Ovary (tissue), 9 donors: ENCODE results near the gene TAS2R1. TPM values are rescaled to one million over a fixed set of nuclear protein-coding genes. Genes with fewer than 3 reads are reported as not detected.

ENCODE experiments used
- DNase-seq, 5 donors: peaks; one replicate each; pipeline ENCODE4 v3.0.0-alpha.2; 2019 to 2020
- H3K27ac ChIP-seq, 2 donors: fragments of 200-600 bp; one replicate each; pipeline versions ENCODE4 v1.5.1 to v1.8.0; 2019 to 2022
- H3K27me3 ChIP-seq: fragments of 200-600 bp; one replicate; pipeline ENCODE4 v1.8.0; 2022
- H3K36me3 ChIP-seq: fragments of 200-600 bp; sonication (generic); one replicate; pipeline ENCODE4 v1.5.1; 2019
- H3K4me1 ChIP-seq: one replicate; pipeline ENCODE4 v1.8.1; 2013; ENCODE audit warnings: mild to moderate bottlenecking, moderate library complexity; ENCODE audit not compliant: insufficient read depth
- H3K4me3 ChIP-seq: fragments of 200-600 bp; sonication (generic); one replicate; pipeline ENCODE4 v1.5.1; 2017
- H3K9me3 ChIP-seq, 2 donors: fragments of 200-600 bp in 1 of 2; sonication (generic) in 1 of 2; one replicate each; pipeline versions ENCODE4 v1.5.1 to v1.8.1; 2013 to 2019; ENCODE audit warnings: mild to moderate bottlenecking in 1 of 2, moderate library complexity in 1 of 2
- CTCF ChIP-seq, 3 donors: fragments of 450-650 bp in 2 of 3; fragments of 200-600 bp in 1 of 3; IDR thresholded peaks; one replicate each; pipeline versions ENCODE4 v1.5.1 to v1.8.0; 2016 to 2022; ENCODE audit warnings: antibody characterized with exemption in 3 of 3, mild to moderate bottlenecking in 1 of 3
- EP300 ChIP-seq: sonication (generic); formaldehyde crosslinking; IDR thresholded peaks from one replicate; pipeline ENCODE4 v1.6.1; 2017; ENCODE audit warnings: antibody characterized with exemption
- POLR2A ChIP-seq: fragments of 450-650 bp; IDR thresholded peaks from one replicate; pipeline ENCODE4 v1.6.1; 2017; ENCODE audit warnings: antibody characterized with exemption, mild to moderate bottlenecking, moderate library complexity
- WGBS, 3 donors: extraction: QIAGEN DNeasy Blood & Tissue Kit in 1 of 3; methylation state at CpG; one replicate each; pipeline versions ENCODE4 v1.1.5 to v1.1.7; 2013 to 2017; 5-methylcytosine and 5-hydroxymethylcytosine counted together
- intact Hi-C, 4 donors: fragments of 100-400 bp; cut with DNase I; formaldehyde crosslinking; loops; one replicate each; pipeline versions ENCODE4 v1.11.0 to v1.15.1; 2022 to 2023
- polyA plus RNA-seq, 2 donors: library from polyadenylated mRNA; stranded (reverse); fragments of 200-250 nt in 1 of 2; fragments of 350-450 nt in 1 of 2; fragmentation: Illumina TruSeq in 1 of 2; extraction: RNeasy Lipid Tissue Mini Kit (QIAGEN cat#74804) in 1 of 2; gene quantifications; one replicate each; pipeline ENCODE4 v1.2.3, GENCODE V29; 2013 to 2014
- total RNA-seq, 7 donors: library from RNA; depleted of rRNA in 2 of 7; stranded (reverse); fragments of >200 nt in 2 of 7; fragmentation: NEBNext Ultra II Directional in 3 of 7; extraction: Animal tissue kit (Norgen Biotek cat#: 25700) in 3 of 7; gene quantifications; one replicate each; pipeline versions ENCODE4 v1.1.0 to v1.2.4, GENCODE V29; 2016 to 2023
- donor health status: DM: no; HTN: no; CAD: no; lungs with moderate emphysema.
- donor health status: DM: no; HTN: no; CAD: no.
- donor health status: Bipolar disorder and iron deficiency.
- donor health status: DM: yes; HTN: yes; CAD: no.
- donor health status: DM: no; HTN: no; CAD: no.
- donor health status: DM: yes; HTN: yes; CAD: no.

The TAS2R1 gene
- total and polyA plus RNA-seq, 9 donors: not detected

GRCh38 chr5:9608093-9608492, 22.1 kb downstream of the TAS2R1 start:
- Histone ChIP-seq H3K4me3 (no peak overlapping the region), H3K9me3 (no peaks in the 10 kb centered on the region), H3K27ac (no peak overlapping the region), H3K4me1 (no peaks in the 10 kb centered on the region), H3K36me3 (no peaks in the 10 kb centered on the region), H3K27me3 (no peaks in the 10 kb centered on the region)
- intact Hi-C loops: no loop called here
- 64 to 72% (median 70%) methylated on average over 2 of the region's 2 CpGs for WGBS, 3 donors
- TF ChIP-seq EP300: no peak
- no peak for TF ChIP-seq CTCF (IDR thresholded peaks at IDR 0.05)
- TF ChIP-seq POLR2A: no peak
- DNase-seq: no peak

GRCh38 chr5:9605041-9605838, 24.9 kb downstream of the TAS2R1 start:
- H3K36me3 ChIP-seq: no peaks in the 10 kb centered on the region
- H3K9me3 ChIP-seq: no peaks in the 10 kb centered on the region
- WGBS, 3 donors: 88 to 90% (median 88%) methylated on average over 6 of the region's 6 CpGs
- no peak for DNase-seq
- H3K27ac ChIP-seq: no peak overlapping the region
- no peak overlapping the region for H3K4me3 ChIP-seq
- no peaks in the 10 kb centered on the region for H3K27me3 ChIP-seq
- TF ChIP-seq EP300: no peak
- TF ChIP-seq CTCF (IDR thresholded peaks at IDR 0.05): no peak
- no peak for TF ChIP-seq POLR2A
- intact Hi-C loops: no loop called here
- no peaks in the 10 kb centered on the region for H3K4me1 ChIP-seq

- no peak for DNase-seq
- WGBS, 3 donors: 62 to 70% (median 70%) methylated on average over 5 of the region's 5 CpGs
- no peaks in the 10 kb centered on the region for H3K4me1 ChIP-seq
- H3K9me3 ChIP-seq: no peaks in the 10 kb centered on the region
- H3K36me3 ChIP-seq: no peaks in the 10 kb centered on the region
- H3K27ac ChIP-seq: no peak overlapping the region
- intact Hi-C loops: no loop called here
- H3K4me3 ChIP-seq: no peak overlapping the region
- H3K27me3 ChIP-seq: no peaks in the 10 kb centered on the region
- TF ChIP-seq EP300 (no peak), CTCF (IDR thresholded peaks at IDR 0.05) (no peak), POLR2A (no peak)
These were observed 25.7 kb downstream of the TAS2R1 start for GRCh38 chr5:9604416-9604815.

GRCh38 chr5:9601055-9601739, 29.0 kb downstream of the TAS2R1 start:
- WGBS, 3 donors: 70 to 84% (median 72%) methylated on average over 7 of the region's 7 CpGs
- DNase-seq: no peak
- intact Hi-C loops: no loop called here
- Histone ChIP-seq H3K4me3 (no peak overlapping the region), H3K27me3 (no peaks in the 10 kb centered on the region), H3K9me3 (no peaks in the 10 kb centered on the region), H3K27ac (no peak overlapping the region), H3K36me3 (no peaks in the 10 kb centered on the region), H3K4me1 (no peaks in the 10 kb centered on the region)
- TF ChIP-seq EP300 (no peak), POLR2A (no peak), CTCF (IDR thresholded peaks at IDR 0.05) (no peak)
